Measurements from ENCODE around the gene PLXDC2. TPM values are rescaled to one million over a fixed set of nuclear protein-coding genes. Genes with fewer than 3 reads are reported as not detected.

The PLXDC2 gene
- total RNA-seq, 1 experiment from 2014 or later = 0.21 TPM

DNA sequence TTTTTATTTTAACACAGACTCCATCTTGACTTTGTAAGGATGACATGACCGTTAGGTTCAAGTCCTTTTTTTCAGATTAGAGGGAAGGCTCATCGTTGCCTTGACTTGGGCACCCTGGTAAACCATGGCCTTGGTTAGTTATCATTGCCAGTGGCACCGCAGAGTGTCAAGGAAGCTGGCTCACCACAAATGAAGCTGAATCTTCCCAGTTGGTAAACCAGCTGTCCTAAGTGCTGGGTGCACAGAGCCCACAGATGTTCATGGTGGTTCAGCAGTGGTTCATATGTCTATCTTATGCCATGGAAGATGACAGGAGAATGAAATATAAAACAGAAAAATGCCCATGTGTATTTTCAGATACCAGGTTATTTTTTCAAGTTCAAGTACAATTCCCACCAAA is 273.6 kb downstream of the PLXDC2 start:
- H3K27ac ChIP-seq (ENCODE audit: low read length) = no peak overlapping the region
- CTCF ChIA-PET = no interaction called here
- DNase-seq (ENCODE audit: low read depth, low spot score) (no peak), ATAC-seq (no peak)
- no peaks in the 10 kb centered on the region for H3K27me3 ChIP-seq (ENCODE audit: control insufficient read depth, insufficient read depth, low read length)
- H3K36me3 ChIP-seq (ENCODE audit: control insufficient read depth, insufficient read depth, low read length) = no peaks in the 10 kb centered on the region
- no peak overlapping the region for H3K4me3 ChIP-seq (ENCODE audit: low read depth in 2 of 2, low read length in 2 of 2)
- intact Hi-C loops (cut with micrococcal nuclease; ENCODE audit: unreplicated experiment) = no loop called here
- POLR2A ChIA-PET = no interaction called here
- H3K4me1 ChIP-seq (ENCODE audit: control insufficient read depth, insufficient read depth, low read length) = no peaks in the 10 kb centered on the region
- TF ChIP-seq, protein P1, sequence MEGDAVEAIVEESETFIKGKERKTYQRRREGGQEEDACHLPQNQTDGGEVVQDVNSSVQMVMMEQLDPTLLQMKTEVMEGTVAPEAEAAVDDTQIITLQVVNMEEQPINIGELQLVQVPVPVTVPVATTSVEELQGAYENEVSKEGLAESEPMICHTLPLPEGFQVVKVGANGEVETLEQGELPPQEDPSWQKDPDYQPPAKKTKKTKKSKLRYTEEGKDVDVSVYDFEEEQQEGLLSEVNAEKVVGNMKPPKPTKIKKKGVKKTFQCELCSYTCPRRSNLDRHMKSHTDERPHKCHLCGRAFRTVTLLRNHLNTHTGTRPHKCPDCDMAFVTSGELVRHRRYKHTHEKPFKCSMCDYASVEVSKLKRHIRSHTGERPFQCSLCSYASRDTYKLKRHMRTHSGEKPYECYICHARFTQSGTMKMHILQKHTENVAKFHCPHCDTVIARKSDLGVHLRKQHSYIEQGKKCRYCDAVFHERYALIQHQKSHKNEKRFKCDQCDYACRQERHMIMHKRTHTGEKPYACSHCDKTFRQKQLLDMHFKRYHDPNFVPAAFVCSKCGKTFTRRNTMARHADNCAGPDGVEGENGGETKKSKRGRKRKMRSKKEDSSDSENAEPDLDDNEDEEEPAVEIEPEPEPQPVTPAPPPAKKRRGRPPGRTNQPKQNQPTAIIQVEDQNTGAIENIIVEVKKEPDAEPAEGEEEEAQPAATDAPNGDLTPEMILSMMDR (IDR thresholded peaks at IDR 0.05) = no peak
- no peak for TF ChIP-seq TCF7L2 (IDR thresholded peaks at IDR 0.05; ENCODE audit: low read depth, low read length)
- TF ChIP-seq POLR2AphosphoS5 (IDR thresholded peaks at IDR 0.05; ENCODE audit: low read depth, low read length) = no peak
- no peak for TF ChIP-seq REST (IDR thresholded peaks at IDR 0.05; ENCODE audit: insufficient read depth in 1 of 2, low read depth in 2 of 2, low read length in 1 of 2)
- TF ChIP-seq SIN3A (IDR thresholded peaks at IDR 0.05; ENCODE audit: borderline replicate concordance, insufficient read depth, low read depth, low read length) = no peak
- no TSS peak for BruUV-seq (replicated peaks)
- in situ Hi-C loops (cut with HindIII; ENCODE audit: low pct_unique_long_range_greater_than_20kb, low sequenced_read_pairs) = no loop called here
- no peaks in the 10 kb centered on the region for H3K9me3 ChIP-seq (ENCODE audit: control insufficient read depth, insufficient read depth, low read depth, low read length)

GRCh38 chr10:20090831-20091230 is 274.6 kb downstream of the PLXDC2 start:
- CTCF ChIA-PET = no interaction called here
- H3K9me3 ChIP-seq (ENCODE audit: control insufficient read depth, insufficient read depth, low read depth, low read length) = no peaks in the 10 kb centered on the region

More at GRCh38 chr10:20090831-20091230, 274.6 kb downstream of the PLXDC2 start:
- intact Hi-C loops (cut with micrococcal nuclease; ENCODE audit: unreplicated experiment) = no loop called here
- in situ Hi-C loops (cut with HindIII; ENCODE audit: low pct_unique_long_range_greater_than_20kb, low sequenced_read_pairs) = no loop called here
- no TSS peak for BruUV-seq (replicated peaks)
- POLR2A ChIA-PET = no interaction called here
- TF ChIP-seq SIN3A (IDR thresholded peaks at IDR 0.05; ENCODE audit: borderline replicate concordance, insufficient read depth, low read depth, low read length) = no peak
- TF ChIP-seq TCF7L2 (IDR thresholded peaks at IDR 0.05; ENCODE audit: low read depth, low read length) = no peak
- TF ChIP-seq, protein P1 (IDR thresholded peaks at IDR 0.05) = no peak
- no peak for TF ChIP-seq POLR2AphosphoS5 (IDR thresholded peaks at IDR 0.05; ENCODE audit: low read depth, low read length)
- TF ChIP-seq REST (IDR thresholded peaks at IDR 0.05; ENCODE audit: insufficient read depth in 1 of 2, low read depth in 2 of 2, low read length in 1 of 2) = no peak
- Histone ChIP-seq H3K27me3 (ENCODE audit: control insufficient read depth, insufficient read depth, low read length) (no peaks in the 10 kb centered on the region), H3K4me1 (ENCODE audit: control insufficient read depth, insufficient read depth, low read length) (no peaks in the 10 kb centered on the region), H3K4me3 (ENCODE audit: low read depth in 2 of 2, low read length in 2 of 2) (no peak overlapping the region), H3K36me3 (ENCODE audit: control insufficient read depth, insufficient read depth, low read length) (no peaks in the 10 kb centered on the region), H3K27ac (ENCODE audit: low read length) (no peak overlapping the region)
- no peak for ATAC-seq
- no peak for DNase-seq (ENCODE audit: low read depth, low spot score)

Measured in Panc1 (cell line).